Activated T-helper 17 cell treated with anti-CD3 and anti-CD28 coated beads, Interleukin-2, amount 50 U/mL, for 72 hours (primary cell): ENCODE data around the gene QKI. TPM values are rescaled to one million over a fixed set of nuclear protein-coding genes. Genes with fewer than 3 reads are reported as not detected.
"Not testable (repeated sequence)": the region's sequence is repeated elsewhere in the genome, so short reads cannot be mapped to it uniquely, and the experiment has no call there.

ENCODE experiments used
- ATAC-seq: fragments of 150-1000 bp; cut with Tn5 transposase; replicated peaks from 2 replicates; pipeline ENCODE4 v1.10.0; 2021; ENCODE audit warnings: mild to moderate bottlenecking, moderate library complexity
- H3K27ac Mint-ChIP-seq: one replicate; pipeline ENCODE4 v1.8.0; 2022; ENCODE audit warnings: mixed read lengths
- H3K27me3 Mint-ChIP-seq: one replicate; pipeline ENCODE4 v1.8.0; 2022; ENCODE audit warnings: mixed read lengths
- H3K36me3 Mint-ChIP-seq: one replicate; pipeline ENCODE4 v1.8.0; 2022; ENCODE audit warnings: low read depth, mild to moderate bottlenecking, mixed read lengths
- H3K4me1 Mint-ChIP-seq: one replicate; pipeline ENCODE4 v1.8.0; 2022; ENCODE audit warnings: mixed read lengths
- H3K4me3 Mint-ChIP-seq: one replicate; pipeline ENCODE4 v1.8.0; 2022; ENCODE audit warnings: mild to moderate bottlenecking, mixed read lengths
- H3K9me3 Mint-ChIP-seq: one replicate; pipeline ENCODE4 v1.8.0; 2022; ENCODE audit warnings: mixed read lengths
- total RNA-seq, 2 donors: library from RNA; stranded (reverse); gene quantifications; one replicate each; pipeline ENCODE4 v1.2.3, GENCODE V29; 2022

The QKI gene
- total RNA-seq, 2 donors from 2014 or later: 41.3 to 49.0 TPM

DNA sequence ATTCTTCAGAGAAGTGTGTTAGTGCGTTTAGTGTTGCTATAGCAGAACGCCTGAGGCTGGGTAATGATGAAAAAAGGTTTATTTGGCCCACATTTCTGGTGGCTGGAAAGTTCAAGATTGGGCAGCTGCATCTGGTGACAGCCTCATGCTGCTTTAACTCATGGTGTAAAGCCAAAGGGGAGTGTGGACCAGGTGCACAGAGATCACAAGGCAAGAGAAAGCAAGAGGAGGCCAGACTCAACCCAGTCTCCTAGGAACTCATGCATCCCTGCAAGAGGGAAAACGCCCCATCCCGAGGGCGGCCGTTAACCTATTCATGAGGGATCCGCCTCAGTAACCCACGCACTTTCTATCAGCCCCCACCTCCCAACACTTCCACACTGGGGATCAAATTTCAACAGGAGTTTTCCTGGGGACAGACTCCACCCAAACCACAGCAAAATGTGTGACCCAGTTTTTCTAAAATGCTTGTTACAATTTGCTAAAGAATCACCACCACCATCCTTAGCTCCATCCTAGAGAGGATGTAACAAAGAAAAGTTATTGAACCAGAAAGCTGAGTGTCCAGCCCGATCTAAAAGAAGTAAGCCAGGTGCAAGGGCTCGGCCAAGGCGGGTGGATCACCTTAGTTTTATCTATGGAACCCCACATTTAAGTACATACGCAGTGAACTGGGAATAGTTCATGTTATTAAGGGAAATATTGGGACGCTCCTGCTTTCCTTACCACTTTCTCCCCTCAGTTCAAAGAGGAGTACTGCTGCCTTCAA lies 164.8 kb downstream of the QKI start:
- ATAC-seq: no peak
- no peak overlapping the region for H3K27ac Mint-ChIP-seq
- H3K4me3 Mint-ChIP-seq: no peak overlapping the region
- H3K27me3 Mint-ChIP-seq: no peaks in the 10 kb centered on the region
- no peaks in the 10 kb centered on the region for H3K4me1 Mint-ChIP-seq
- H3K36me3 Mint-ChIP-seq: peaks cover 2% of the 10 kb centered on the region
- H3K9me3 Mint-ChIP-seq: no peaks in the 10 kb centered on the region

DNA sequence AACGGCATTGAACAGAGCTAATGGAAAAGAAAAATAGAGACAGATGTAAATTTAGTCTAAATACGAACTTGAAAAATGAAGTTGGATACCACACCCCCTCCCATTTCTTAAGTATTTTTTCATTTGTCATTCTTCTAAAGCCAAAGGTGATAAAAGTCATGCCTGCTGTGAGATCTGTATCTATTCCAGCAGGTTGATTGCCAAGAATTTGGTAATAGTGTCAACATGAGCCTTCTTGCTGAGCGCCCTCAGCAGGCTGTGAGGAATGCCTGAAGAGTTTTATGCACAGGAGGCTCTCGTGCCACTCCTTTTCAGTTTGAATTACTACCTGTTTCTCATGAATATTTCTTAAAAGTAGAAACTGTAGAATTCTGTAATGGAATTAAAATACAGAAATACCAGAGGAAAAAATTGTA lies 165.4 kb downstream of the QKI start:
- Mint-ChIP-seq H3K27ac (no peak overlapping the region), H3K4me3 (no peak overlapping the region), H3K27me3 (no peaks in the 10 kb centered on the region), H3K9me3 (no peaks in the 10 kb centered on the region), H3K4me1 (no peaks in the 10 kb centered on the region), H3K36me3 (no peaks in the 10 kb centered on the region)
- no peak for ATAC-seq

DNA sequence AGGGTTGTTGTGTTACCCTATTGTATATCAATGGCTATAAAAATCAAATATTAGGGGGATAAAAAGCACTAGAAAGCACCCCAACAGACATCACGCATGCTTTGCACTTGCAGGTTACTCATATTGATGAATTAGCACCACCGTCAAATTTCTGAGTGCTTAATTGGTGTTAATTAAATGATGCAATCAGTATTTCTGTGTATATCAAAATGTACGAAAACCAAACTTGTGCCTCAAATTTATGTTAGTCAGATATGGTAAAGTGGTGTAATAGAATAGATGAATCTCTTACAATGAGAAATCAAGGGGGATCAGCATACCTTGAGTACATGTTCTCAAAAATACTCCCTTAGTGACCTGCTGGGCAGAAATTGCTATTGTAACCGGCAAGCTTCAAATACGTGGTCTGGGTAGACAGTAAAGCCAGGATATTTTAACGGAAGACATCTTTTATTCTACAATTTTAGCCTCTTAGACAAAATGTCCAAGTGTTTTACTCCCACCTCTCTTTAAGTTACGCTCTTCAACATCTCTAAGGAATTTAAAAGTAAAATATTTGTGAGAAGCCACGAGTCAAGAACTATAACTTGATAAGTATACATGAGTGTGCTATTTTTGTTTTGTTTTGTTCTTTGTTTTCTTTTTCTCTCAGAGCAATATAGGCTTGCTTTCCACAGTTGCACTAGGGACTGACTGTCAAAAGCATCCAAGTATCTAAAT lies 166.0 kb downstream of the QKI start:
- Mint-ChIP-seq H3K4me1 (no peaks in the 10 kb centered on the region), H3K27me3 (no peaks in the 10 kb centered on the region), H3K36me3 (no peaks in the 10 kb centered on the region), H3K9me3 (no peaks in the 10 kb centered on the region), H3K4me3 (no peak overlapping the region), H3K27ac (no peak overlapping the region)
- ATAC-seq: no peak

DNA sequence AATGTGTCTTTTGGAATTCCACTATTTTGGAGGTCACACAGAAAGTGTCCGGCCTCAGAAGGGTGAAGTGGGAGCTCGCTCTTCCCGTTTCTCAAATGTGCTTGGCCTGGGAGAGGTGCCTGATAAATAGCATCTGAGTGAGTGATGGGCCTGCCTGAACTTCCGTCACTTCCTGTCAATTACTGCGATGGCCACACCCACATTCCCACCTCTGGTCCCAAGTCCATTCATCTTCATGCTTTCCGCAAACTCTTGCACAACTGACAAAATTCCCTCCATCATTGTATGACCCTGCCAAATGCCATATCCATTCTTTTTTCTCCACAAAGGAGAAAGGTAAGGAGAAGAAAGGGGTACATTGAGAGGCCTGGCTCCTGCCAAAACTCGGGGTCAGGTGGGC lies 169.0 kb downstream of the QKI start:
- H3K4me3 Mint-ChIP-seq: no peak overlapping the region
- no peak for ATAC-seq
- no peaks in the 10 kb centered on the region for H3K36me3 Mint-ChIP-seq

DNA sequence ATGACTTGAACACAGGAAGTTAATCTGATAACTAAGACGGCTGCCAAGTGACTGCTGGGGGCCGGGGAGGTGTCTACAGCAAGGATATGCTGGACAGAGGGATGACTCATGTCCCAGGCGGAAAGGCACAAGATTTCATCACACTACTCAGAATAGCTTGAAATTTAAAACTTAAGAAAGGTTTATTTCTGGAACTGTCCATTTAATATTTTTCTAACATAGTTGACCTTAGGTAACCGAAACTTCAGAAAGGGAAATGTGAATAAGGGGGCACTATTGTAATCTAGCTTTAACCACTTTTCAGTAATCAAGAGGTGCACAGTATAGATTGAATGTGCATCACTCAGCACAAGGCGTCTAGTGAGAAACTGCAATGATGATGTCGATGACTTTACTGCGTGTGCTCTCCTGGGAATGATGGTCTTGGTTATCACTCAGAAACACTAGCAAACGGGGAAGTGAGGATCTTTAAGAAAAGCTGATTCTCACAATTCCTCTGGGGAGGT lies 171.5 kb downstream of the QKI start:
- Mint-ChIP-seq H3K27me3 (peaks cover 3% of the 10 kb centered on the region), H3K36me3 (no peaks in the 10 kb centered on the region), H3K4me3 (no peak overlapping the region), H3K9me3 (peaks cover 3% of the 10 kb centered on the region), H3K4me1 (no peaks in the 10 kb centered on the region), H3K27ac (no peak overlapping the region)
- no peak for ATAC-seq

More for the DNA sequence above, 169.0 kb downstream of the QKI start:
- no peaks in the 10 kb centered on the region for H3K27me3 Mint-ChIP-seq
- H3K4me1 Mint-ChIP-seq: no peaks in the 10 kb centered on the region
- no peaks in the 10 kb centered on the region for H3K9me3 Mint-ChIP-seq
- H3K27ac Mint-ChIP-seq: no peak overlapping the region

DNA sequence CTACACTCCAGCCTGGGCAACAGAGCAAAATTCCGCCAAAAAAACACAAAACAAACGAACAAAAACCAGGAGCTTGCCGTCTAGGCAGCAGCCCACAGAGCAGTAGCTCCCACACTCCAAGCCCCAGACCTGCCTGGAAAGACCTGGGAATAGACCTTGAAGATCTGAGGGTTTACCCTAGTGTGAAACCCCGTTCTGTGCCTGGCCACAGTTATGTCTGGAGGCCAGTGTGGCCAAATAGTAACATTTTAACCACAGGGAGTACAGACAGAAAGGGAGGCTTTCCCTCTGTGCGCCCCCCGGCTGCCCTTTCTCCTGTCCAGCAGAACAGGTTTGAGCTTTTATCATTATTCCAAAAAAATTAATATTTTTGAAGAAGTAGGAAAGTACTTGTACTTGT lies 172.4 kb downstream of the QKI start:
- Mint-ChIP-seq H3K9me3 (peaks cover 4% of the 10 kb centered on the region), H3K4me3 (no peak overlapping the region), H3K27ac (no peak overlapping the region), H3K4me1 (no peaks in the 10 kb centered on the region), H3K27me3 (peaks cover 5% of the 10 kb centered on the region), H3K36me3 (no peaks in the 10 kb centered on the region)
- no peak for ATAC-seq

DNA sequence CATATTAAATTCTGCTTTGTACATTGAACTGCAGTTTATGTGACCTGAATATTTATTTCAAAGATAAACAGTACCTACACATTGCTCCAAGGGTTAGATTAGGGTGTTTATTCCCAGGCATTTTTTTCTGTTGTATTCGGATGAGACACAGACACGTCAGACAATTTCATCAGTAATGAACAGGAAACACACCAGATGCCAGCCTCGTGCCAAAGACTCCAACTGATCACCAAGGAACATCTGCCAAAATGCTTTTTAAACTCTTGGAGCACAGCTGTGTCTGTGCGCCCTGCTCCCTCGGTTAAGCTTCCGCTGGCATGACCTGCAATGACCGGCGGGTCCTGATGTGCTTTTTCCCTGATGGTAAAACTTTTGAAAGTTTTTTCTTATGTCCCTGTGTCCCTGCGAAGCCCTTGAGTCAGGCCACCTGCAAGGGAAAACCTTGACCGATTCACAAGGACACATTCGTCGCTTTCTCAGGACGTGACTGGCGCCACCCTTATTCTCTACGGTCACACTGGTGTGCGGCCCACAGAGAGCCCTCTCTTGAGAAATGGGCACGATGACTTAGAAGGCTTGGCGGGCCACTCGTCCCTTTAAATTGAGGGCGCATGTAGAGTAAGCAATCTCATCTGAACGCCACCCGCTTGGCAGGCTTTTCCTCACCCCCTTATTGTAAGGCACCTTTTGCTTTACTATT lies 173.9 kb downstream of the QKI start:
- Mint-ChIP-seq H3K36me3 (no peaks in the 10 kb centered on the region), H3K27ac (no peak overlapping the region), H3K27me3 (peaks cover 11% of the 10 kb centered on the region), H3K4me1 (no peaks in the 10 kb centered on the region), H3K9me3 (peaks cover 10% of the 10 kb centered on the region), H3K4me3 (no peak overlapping the region)
- no peak for ATAC-seq

DNA sequence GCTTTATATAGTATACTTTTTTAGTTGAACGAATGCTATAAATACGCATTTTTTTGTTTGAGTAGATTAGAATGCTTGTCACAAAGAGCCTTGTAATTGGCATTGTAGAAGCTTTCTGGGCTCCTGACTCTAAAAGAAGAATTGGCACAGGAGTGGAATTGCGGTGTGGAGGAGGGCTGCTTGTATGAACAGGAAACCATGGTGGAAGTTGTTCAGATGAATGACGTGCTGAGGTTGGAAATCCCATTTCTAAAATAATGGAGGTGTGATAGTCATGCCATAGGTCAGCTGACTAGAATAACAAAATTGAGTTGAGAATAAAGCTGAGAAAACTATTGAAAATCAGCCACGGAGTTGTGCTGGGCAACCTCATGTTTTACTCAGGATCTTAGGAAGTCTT lies 174.9 kb downstream of the QKI start:
- no peak for ATAC-seq
- Mint-ChIP-seq H3K4me3 (no peak overlapping the region), H3K27me3 (peaks cover 12% of the 10 kb centered on the region), H3K9me3 (peaks cover 10% of the 10 kb centered on the region), H3K4me1 (no peaks in the 10 kb centered on the region), H3K27ac (no peak overlapping the region), H3K36me3 (no peaks in the 10 kb centered on the region)

DNA sequence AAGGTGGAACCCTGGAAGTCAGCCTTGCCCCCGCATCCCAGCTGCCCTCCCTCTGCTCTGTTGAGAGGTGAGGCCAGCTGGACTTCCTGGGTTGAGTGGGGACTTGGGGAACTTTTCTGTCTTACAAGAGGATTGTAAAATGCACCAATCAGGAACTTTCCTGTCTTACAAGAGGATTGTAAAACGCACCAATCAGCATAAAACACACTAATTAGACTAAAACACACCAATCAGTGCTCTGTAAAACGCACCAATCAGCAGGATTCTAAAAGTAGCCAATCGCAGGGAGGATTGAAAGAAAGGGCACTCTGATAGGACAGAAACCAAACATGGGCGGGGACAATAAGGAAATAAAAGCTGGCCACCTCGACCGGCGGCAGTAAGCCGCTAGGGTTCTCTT lies 175.6 kb downstream of the QKI start:
- not testable (repeated sequence) for H3K27ac Mint-ChIP-seq, H3K4me3 Mint-ChIP-seq, ATAC-seq, H3K4me1 Mint-ChIP-seq, H3K36me3 Mint-ChIP-seq
- peaks cover 10% of the 10 kb centered on the region for H3K9me3 Mint-ChIP-seq
- peaks cover 12% of the 10 kb centered on the region for H3K27me3 Mint-ChIP-seq

DNA sequence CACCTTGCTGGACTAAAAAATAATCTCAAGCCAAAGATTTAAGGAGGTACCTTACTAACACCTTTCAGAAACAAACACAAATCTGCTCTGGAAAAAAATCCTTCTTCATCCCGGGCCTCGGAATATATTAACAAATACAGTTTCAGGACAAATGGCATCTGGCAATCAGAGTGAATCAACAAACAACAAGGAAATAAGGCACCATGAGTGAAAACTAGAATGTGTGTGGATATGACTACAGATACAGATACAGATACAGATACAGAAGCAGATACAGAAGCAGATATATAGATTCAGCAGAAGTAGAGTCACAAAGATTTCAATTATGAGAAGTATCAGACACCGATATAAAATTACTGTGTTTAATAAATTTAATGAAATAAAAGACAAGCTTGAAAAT lies 178.4 kb downstream of the QKI start:
- Mint-ChIP-seq H3K36me3 (no peaks in the 10 kb centered on the region), H3K27me3 (peaks cover 12% of the 10 kb centered on the region), H3K9me3 (peaks cover 10% of the 10 kb centered on the region), H3K4me3 (no peak overlapping the region), H3K4me1 (no peaks in the 10 kb centered on the region), H3K27ac (no peak overlapping the region)
- ATAC-seq: no peak

DNA sequence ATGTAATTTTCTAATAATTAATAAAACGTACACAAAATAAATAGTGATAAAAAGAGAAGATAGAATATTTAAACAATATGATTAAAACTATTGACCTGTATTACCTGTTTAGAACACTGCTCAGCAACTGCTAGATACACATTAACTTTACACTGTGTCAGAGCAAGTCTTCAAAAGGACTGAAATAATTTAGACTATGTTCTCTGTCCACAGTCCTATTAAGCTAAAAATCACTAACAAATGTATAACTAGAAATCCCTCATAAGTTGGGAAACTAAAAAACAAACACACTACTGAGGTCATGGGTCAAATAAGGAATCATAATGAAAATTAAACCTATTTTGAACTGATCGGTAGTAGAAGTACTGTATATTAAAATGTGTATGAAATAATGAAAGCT lies 181.7 kb downstream of the QKI start:
- no peaks in the 10 kb centered on the region for H3K36me3 Mint-ChIP-seq
- ATAC-seq: no peak
- peaks cover 6% of the 10 kb centered on the region for H3K9me3 Mint-ChIP-seq

DNA sequence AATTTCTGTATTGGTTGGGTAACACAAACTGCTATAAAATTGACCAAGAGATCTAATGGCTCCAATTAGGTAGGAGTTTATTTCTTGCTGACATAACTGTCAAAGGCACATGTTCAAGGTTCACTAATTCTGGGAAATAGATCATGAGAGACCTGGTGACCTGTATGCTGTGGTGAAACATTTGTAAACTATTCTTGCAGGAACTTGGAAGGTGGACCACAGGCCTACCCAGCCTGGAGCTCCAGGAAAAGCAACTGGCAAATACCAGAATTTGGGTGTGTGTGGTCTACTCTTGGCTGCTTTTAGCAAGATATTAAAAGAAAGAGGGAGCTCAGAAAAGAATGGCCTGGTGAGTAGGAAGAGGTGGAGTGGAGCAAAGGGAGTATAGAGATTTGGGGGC lies 184.6 kb downstream of the QKI start:
- no peaks in the 10 kb centered on the region for H3K36me3 Mint-ChIP-seq
- no peak for ATAC-seq
- H3K27me3 Mint-ChIP-seq: no peaks in the 10 kb centered on the region
- H3K27ac Mint-ChIP-seq: no peak overlapping the region
- no peak overlapping the region for H3K4me3 Mint-ChIP-seq
- no peaks in the 10 kb centered on the region for H3K9me3 Mint-ChIP-seq
- no peaks in the 10 kb centered on the region for H3K4me1 Mint-ChIP-seq

More for the DNA sequence above, 181.7 kb downstream of the QKI start:
- peaks cover 8% of the 10 kb centered on the region for H3K27me3 Mint-ChIP-seq
- no peak overlapping the region for H3K4me3 Mint-ChIP-seq
- no peaks in the 10 kb centered on the region for H3K4me1 Mint-ChIP-seq
- no peak overlapping the region for H3K27ac Mint-ChIP-seq

DNA sequence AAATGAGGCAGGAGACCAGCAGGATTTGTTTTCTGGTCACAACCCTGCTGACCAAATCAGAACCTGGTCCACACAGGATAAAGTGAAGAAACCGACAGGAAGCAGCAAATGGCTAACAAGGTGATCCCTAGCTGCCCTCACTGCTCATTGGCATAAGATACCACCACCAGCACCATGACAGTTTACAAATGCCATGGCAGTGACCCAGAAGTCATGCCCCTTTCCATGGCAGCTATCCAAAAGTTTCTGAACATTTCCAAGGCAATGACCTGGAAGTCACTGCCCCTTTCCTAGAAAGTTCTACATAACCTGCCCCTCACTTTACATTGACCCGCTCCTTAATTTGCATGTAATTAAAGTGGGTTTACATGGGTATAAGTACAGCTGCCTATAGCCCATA lies 185.2 kb downstream of the QKI start:
- H3K4me1 Mint-ChIP-seq: no peaks in the 10 kb centered on the region
- ATAC-seq: no peak
- no peak overlapping the region for H3K27ac Mint-ChIP-seq
- H3K9me3 Mint-ChIP-seq: no peaks in the 10 kb centered on the region
- no peaks in the 10 kb centered on the region for H3K27me3 Mint-ChIP-seq
- no peak overlapping the region for H3K4me3 Mint-ChIP-seq
- H3K36me3 Mint-ChIP-seq: no peaks in the 10 kb centered on the region

DNA sequence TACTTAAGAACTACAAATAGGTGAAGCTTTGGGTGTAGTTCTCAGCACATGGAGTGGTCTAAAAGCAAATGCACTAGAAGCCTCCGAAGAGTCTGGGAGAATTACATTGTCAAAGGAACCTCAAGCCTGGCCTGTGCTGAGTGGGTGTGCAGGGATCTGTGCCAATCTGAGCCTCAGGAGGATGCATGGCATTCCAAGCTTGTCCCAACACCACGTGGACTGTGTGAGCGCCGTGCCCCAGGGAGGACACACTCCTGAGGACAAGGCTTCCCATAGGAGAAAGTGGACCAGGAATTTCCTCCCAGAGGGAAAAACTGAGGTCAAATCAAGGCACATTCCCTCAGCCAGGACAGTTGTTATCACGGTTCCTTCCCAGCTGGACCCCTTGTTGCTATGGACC lies 185.8 kb downstream of the QKI start:
- Mint-ChIP-seq H3K9me3 (no peaks in the 10 kb centered on the region), H3K27ac (no peak overlapping the region), H3K4me3 (no peak overlapping the region), H3K27me3 (no peaks in the 10 kb centered on the region), H3K36me3 (no peaks in the 10 kb centered on the region), H3K4me1 (no peaks in the 10 kb centered on the region)
- ATAC-seq: no peak

DNA sequence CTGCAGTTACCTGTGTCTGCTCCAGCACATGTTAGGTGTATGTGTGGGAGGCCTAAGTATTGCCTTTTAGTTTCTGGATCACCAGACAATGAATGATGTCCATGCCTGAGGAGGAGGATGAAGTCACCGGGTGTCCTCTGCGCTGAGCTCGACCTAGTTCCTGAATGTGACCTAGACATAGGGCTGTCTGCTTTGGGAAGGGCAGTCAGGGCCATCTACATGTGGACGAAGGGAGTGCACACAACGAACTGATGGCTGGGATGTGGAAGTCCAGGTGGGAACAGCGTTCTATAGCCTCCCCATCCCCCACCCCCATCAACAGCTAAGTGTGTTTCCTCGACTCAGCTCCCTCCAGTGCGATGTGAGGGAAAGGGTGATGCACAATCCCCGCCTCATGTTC lies 186.3 kb downstream of the QKI start:
- no peak overlapping the region for H3K4me3 Mint-ChIP-seq
- H3K4me1 Mint-ChIP-seq: no peaks in the 10 kb centered on the region
- ATAC-seq: no peak
- no peaks in the 10 kb centered on the region for H3K36me3 Mint-ChIP-seq
- H3K27me3 Mint-ChIP-seq: no peaks in the 10 kb centered on the region
- H3K27ac Mint-ChIP-seq: no peak overlapping the region
- no peaks in the 10 kb centered on the region for H3K9me3 Mint-ChIP-seq
